Esophagus squamous epithelium (tissue), 4 donors: ENCODE measurements around the gene ETS2.

ENCODE experiments used
- CTCF ChIP-seq, 6 experiments: fragments of 450-650 bp in 4 of 6; fragments of 200-600 bp in 2 of 6; sonication (generic) in 2 of 6; IDR thresholded peaks; one replicate each; pipeline ENCODE4 v1.5.1; 2016 to 2019; ENCODE audit warnings: antibody characterized with exemption in 6 of 6, mild to moderate bottlenecking in 4 of 6, moderate library complexity in 4 of 6
- POLR2A ChIP-seq, 4 donors: fragments of 450-650 bp; IDR thresholded peaks; one replicate each; pipeline ENCODE4 v1.6.1; 2017; ENCODE audit warnings: antibody characterized with exemption in 4 of 4, mild to moderate bottlenecking in 4 of 4, moderate library complexity in 3 of 4

GRCh38 chr21:38803075-38803660, 2.6 kb upstream of the ETS2 start:
- no peak for TF ChIP-seq CTCF (IDR thresholded peaks at IDR 0.05)
- TF ChIP-seq POLR2A (IDR thresholded peaks at IDR 0.05): no peak
